Measurements from ENCODE around the gene NRXN3.

GRCh38 chr14:78849952-78850351 is 679.8 kb downstream of the NRXN3 start:
- no peak for TF ChIP-seq EZH2 (IDR thresholded peaks at IDR 0.05; ENCODE audit: low read length, unreplicated experiment)
- no peak for TF ChIP-seq CTCF (conservative IDR thresholded peaks at IDR 0.05; ENCODE audit: low read depth, low read length)
